ENCODE results near the gene NIPSNAP3A.
A peak's percentile ranks its signal among the peaks of the same experiment; 100 is the strongest.

The NIPSNAP3A gene

DNA sequence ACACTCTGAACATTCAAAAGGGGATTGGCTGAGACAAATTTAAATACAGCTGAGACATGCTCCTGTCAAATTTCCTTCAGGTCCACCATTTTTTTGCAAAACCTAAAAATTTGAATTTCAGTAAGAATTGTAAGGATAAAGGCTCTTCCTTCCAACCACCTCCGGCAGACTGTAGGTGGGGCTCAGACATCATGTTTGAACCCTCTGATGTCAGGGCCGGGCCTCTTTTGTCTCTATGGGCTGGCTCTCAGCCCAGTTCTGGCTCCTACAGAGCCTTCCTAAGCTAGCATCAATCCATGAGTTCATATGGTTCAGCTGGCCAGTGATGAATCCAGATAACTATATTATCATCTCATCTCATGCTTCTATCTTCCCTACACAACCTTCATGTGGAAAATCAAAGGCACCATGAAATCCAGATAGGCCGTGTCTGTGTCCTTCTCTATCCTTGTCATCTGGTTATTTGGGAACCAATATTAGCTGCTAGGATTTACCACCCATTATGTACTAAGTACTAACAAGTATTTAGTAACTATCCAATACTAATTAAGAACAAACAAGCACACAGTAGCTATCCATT is 60.6 kb downstream of the NIPSNAP3A start:
- peak; percentile 62 for DNase-seq (ENCODE audit: low read depth)

All from EH (cell line).